Measurements from ENCODE around the gene KLHL22. TPM values are rescaled to one million over a fixed set of nuclear protein-coding genes. Genes with fewer than 3 reads are reported as not detected.

Gene KLHL22
- total and polyA plus RNA-seq, 2 of the 8 experiments (the other 6 are each of a cell fraction or from before 2014, with no cell fraction given): 9.4 to 16.2 TPM

DNA sequence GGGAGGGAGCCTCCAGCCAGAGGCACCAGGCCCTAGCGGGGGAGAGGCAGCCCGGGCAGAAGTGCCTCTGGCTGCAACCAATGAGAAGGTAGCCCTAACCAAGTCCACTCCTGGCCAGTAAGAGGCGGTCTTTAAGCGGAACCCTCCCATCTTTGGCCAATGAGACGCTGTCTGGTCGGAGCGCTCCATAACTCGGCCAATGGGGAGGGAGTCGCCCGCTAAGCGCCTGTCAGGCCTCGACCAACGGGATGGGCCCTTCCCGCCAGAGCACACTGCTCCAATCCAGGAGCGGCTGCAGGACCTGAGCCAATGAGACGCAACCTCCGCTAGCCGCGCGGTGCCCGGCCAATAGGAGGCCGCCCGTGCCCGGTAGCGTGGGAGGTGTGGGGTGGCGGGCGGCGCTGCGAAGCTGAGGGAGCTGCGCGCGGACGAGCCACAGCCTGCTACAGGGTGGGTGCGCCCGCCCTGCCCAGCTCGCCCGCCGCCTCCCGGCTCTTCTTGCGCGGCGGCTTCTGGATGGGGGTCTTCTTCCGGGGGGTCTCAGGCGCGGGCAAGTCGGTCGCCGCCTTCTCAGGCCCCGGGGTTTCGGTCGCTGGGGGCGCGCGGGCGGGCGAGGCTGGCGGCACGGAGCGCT lies 70.5 kb downstream of the KLHL22 start:
- Histone ChIP-seq H3K4me2 (ENCODE audit: insufficient read depth in 1 of 2, low read depth in 2 of 2, low read length in 2 of 2) (no peak overlapping the region), H2BK12ac (ENCODE audit: low read depth, low read length) (no peak overlapping the region), H3K14ac (ENCODE audit: insufficient read length) (no peak overlapping the region), H2BK20ac (ENCODE audit: low read length) (no peak overlapping the region), H4K91ac (replicated peaks; ENCODE audit: insufficient read length, low read length) (no peak overlapping the region), H4K8ac (ENCODE audit: extremely low read depth, insufficient read depth, low read length) (peak overlapping the region; percentile 40; the same call in 1 of the 2 replicates), H4K20me1 (replicated peaks in 1 of 2; ENCODE audit: control insufficient read depth in 1 of 2, insufficient read depth in 2 of 2, low read length in 2 of 2) (peaks cover 5 to 18% of the 10 kb centered on the region in 2 experiments), H2AK5ac (ENCODE audit: low read depth, low read length) (no peak overlapping the region), H3K9me3 (ENCODE audit: insufficient read depth in 2 of 2, low read depth in 1 of 2, low read length in 1 of 2) (no peaks in the 10 kb centered on the region), H3K36me3 (ENCODE audit: control insufficient read depth in 2 of 4, insufficient read depth in 4 of 4, low read length in 3 of 4) (no peaks in the 10 kb centered on the region), H3K4me1 (replicated peaks in 1 of 4; ENCODE audit: control insufficient read depth in 3 of 4, insufficient read depth in 4 of 4, low read length in 3 of 4) (peaks cover 0 to 12% (median 7%) of the 10 kb centered on the region in 4 experiments; a peak in 5 of 7 replicates), H3K56ac (replicated peaks; ENCODE audit: insufficient read length, low read depth, low read length) (no peak overlapping the region), H4K5ac (ENCODE audit: insufficient read length, low read depth, low read length) (no peak overlapping the region), H3K27me3 (replicated peaks in 1 of 4; ENCODE audit: control insufficient read depth in 3 of 4, extremely low read depth in 1 of 4, insufficient read depth in 3 of 4, low read length in 3 of 4) (peaks cover 7 to 19% (median 15%) of the 10 kb centered on the region in 4 experiments), H2BK120ac (replicated peaks; ENCODE audit: low read depth, low read length) (no peak overlapping the region), H3K4me3 (ENCODE audit: extremely low read depth in 1 of 4, insufficient read depth in 2 of 4, low read depth in 3 of 4, low read length in 4 of 4) (no peak overlapping the region), H2AFZ (ENCODE audit: low read length) (no peak overlapping the region), H3K4ac (replicated peaks; ENCODE audit: insufficient read length, low read depth, low read length) (no peak overlapping the region), H3K23ac (ENCODE audit: insufficient read length) (no peak overlapping the region), H3K27ac (ENCODE audit: low read depth, low read length) (no peak overlapping the region), H2BK15ac (ENCODE audit: low read length) (no peak overlapping the region), H3K79me2 (ENCODE audit: control insufficient read depth in 1 of 2, insufficient read depth in 2 of 2, low read length in 2 of 2) (no peaks in the 10 kb centered on the region), H3K18ac (ENCODE audit: extremely low read depth, low read length) (no peak overlapping the region), H2BK5ac (ENCODE audit: low read depth, low read length) (no peak overlapping the region), H3K23me2 (ENCODE audit: low read depth, low read length) (peaks cover 7% of the 10 kb centered on the region; the same call in 1 of the 2 replicates), H3K79me1 (ENCODE audit: low read depth, low read length) (no peaks in the 10 kb centered on the region; the same call in 1 of the 2 replicates), H3K9ac (replicated peaks in 1 of 4; ENCODE audit: extremely low read depth in 1 of 4, low read depth in 3 of 4, low read length in 3 of 4) (no peak overlapping the region)
- DNase-seq (ENCODE audit: low read depth in 1 of 2, low spot score in 2 of 2) (no peak), FAIRE-seq (no peak)
- ChIA-PET POLR2A (ENCODE audit: partially characterized antibody) (interaction anchor here (1.0 kb wide), 1 partner anchor 11 kb away, joined by 3 read pairs; no protein-coding TSS in a partner anchor), CTCF (ENCODE audit: partially characterized antibody) (interaction anchor here (1.8 kb wide), 1 partner anchor 31 kb away, joined by 6 read pairs; no protein-coding TSS in a partner anchor)
- 91% methylated on average over 17 of the region's 59 CpGs; no CpG with 5 or more reads in 1 of the 2 experiments for whole genome bisulfite sequencing, 2 experiments (ENCODE audit: extremely low coverage in 1 of 2, insufficient coverage in 1 of 2, insufficient read length in 1 of 2, insufficient replicate concordance in 2 of 2, low coverage in 1 of 2, low lambda C conversion rate in 2 of 2, missing lambda C conversion rate in 1 of 2)
- TF ChIP-seq TEAD4 (IDR thresholded peaks at IDR 0.05; ENCODE audit: low read depth, low read length) (no peak), SP2 (IDR thresholded peaks at IDR 0.05; ENCODE audit: low read length) (peak; percentile 19; the same call in 1 of the 2 replicates), KDM4A (IDR thresholded peaks at IDR 0.05; ENCODE audit: low read depth, low read length, severe bottlenecking) (no peak), E2F6 (IDR thresholded peaks at IDR 0.05) (peak; percentile 89), EP300 (IDR thresholded peaks at IDR 0.05; ENCODE audit: borderline replicate concordance in 1 of 2, low read depth in 2 of 2, low read length in 2 of 2) (no peak), SUZ12 (IDR thresholded peaks at IDR 0.05; ENCODE audit: low read length) (no peak), PHF8 (conservative IDR thresholded peaks at IDR 0.05; ENCODE audit: low read depth, low read length) (no peak), RFX5 (IDR thresholded peaks at IDR 0.05; ENCODE audit: borderline replicate concordance, low read depth, low read length) (no peak), SP1 (IDR thresholded peaks at IDR 0.05; ENCODE audit: low read depth, low read length) (peak; percentile 86), YY1 (IDR thresholded peaks at IDR 0.05; ENCODE audit: low read depth, low read length) (no peak), MAX (IDR thresholded peaks at IDR 0.05) (peak; percentile 58), NRF1 (IDR thresholded peaks at IDR 0.05; ENCODE audit: low read depth, low read length) (no peak)

All from H1 (cell line).